GM12891 (cell line): ENCODE measurements around the gene TMEM150A. TPM values are rescaled to one million over a fixed set of nuclear protein-coding genes. Genes with fewer than 3 reads are reported as not detected.

Experiments used
- DNase-seq: peaks from one replicate; pipeline ENCODE4 v3.0.0; 2011; ENCODE audit warnings: low spot score; ENCODE audit not compliant: insufficient read length
- FAIRE-seq: peaks from 2 replicates; lab custom pipeline; 2011; peaks lifted over from hg19 to GRCh38; lab: Jason Lieb, UNC
- PAX5 ChIP-seq: IDR thresholded peaks from 2 replicates; pipeline ENCODE4 v1.6.1; 2011; ENCODE audit warnings: low read length, moderate library complexity, mild to moderate bottlenecking; ENCODE audit not compliant: insufficient read depth, severe bottlenecking
- POLR2A ChIP-seq: IDR thresholded peaks from 2 replicates; pipeline ENCODE4 v1.6.1; 2011; ENCODE audit warnings: low read depth, low read length, control low read depth
- POLR2AphosphoS5 ChIP-seq: IDR thresholded peaks from 2 replicates; pipeline ENCODE4 v1.6.1; 2011; ENCODE audit warnings: low read depth, low read length, control low read depth
- POU2F2 ChIP-seq: IDR thresholded peaks from 2 replicates; pipeline ENCODE4 v1.6.1; 2011; ENCODE audit warnings: low read depth, mild to moderate bottlenecking, control low read depth, low read length, moderate library complexity
- SPI1 ChIP-seq: IDR thresholded peaks from 2 replicates; pipeline ENCODE4 v1.6.1; 2011; ENCODE audit warnings: low read depth, low read length, control low read depth
- TAF1 ChIP-seq: IDR thresholded peaks from 2 replicates; pipeline ENCODE4 v1.6.1; 2011; ENCODE audit warnings: low read depth, low read length, control low read depth
- polyA plus RNA-seq: library from polyadenylated mRNA; unstranded; fragments of >200 nt; gene quantifications from one replicate; pipeline ENCODE4 v1.2.1, GENCODE V29; 2012; ENCODE audit warnings: low read depth, missing spikeins, inconsistent platforms; ENCODE audit not compliant: missing spikeins

The TMEM150A gene, protein sequence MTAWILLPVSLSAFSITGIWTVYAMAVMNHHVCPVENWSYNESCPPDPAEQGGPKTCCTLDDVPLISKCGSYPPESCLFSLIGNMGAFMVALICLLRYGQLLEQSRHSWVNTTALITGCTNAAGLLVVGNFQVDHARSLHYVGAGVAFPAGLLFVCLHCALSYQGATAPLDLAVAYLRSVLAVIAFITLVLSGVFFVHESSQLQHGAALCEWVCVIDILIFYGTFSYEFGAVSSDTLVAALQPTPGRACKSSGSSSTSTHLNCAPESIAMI
- 3.0 TPM for polyA plus RNA-seq

DNA sequence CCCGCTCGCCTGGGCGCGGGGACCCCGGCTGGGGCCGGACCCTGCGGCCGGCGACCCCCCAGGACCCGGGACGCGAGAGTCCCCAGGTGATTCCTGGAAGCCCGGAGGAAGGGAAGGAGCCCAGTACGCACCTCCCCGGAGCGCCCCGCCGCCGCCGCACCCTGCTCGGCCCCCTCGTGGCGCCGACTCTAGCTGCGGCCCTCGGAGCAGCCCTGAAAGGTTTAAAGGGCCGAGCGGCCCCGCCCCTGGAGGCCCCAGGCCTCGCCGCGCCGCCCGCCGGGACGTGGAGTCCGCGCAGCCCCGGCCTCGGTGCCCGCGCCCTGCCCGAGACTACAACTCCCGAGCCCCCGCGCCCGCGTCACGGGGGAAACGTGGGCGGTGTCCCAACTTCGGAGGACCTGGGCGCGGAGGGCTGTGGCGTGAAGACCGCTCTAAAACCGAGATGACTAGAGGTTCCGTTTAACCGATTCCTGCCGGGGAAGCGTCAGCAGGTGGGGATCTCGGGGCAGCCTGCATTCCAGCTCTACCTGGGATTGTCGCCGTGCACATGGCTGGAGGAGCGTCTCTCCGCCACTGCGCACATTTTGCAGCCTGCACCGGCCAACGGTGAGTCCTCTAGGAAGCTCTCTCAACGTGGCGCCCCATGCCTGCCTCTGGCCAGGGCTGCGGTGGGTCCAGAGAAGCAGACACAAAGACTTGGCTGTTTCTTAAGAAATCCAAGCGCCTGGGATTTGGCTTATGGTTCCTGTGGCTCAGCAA, at the start of gene TMEM150A:
TMEM150A (minus strand) TSS at position 223 of the 759 bp plus-strand sequence. CDS start 750 bp downstream, outside the sequence.
- DNase-seq: peak; percentile 92
- TF ChIP-seq PAX5: no peak
- TF ChIP-seq POLR2AphosphoS5: no peak; the same call in 1 of the 2 replicates
- TF ChIP-seq POLR2A: no peak
- no peak for TF ChIP-seq TAF1
- no peak for TF ChIP-seq POU2F2
- TF ChIP-seq SPI1: no peak
- peak; percentile 88 for FAIRE-seq

DNA sequence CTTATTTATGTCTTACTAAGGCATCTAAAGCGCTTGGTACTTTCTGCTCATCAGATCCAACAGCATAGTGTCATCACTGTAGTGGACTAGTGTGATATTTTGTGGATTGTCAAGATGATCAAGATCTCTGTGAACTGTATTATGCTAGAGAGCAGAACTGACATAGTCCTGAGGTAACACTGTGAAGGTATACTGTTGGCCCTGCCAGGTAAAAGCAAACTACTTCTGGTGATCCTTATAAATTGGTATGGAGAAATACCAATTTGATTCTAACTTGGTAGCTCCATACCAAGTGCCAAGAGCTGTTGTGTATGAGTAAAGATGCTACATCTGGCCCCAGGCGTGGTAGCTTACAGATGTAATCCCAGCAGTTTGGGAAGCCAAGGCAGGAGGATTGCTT, 49.6 kb upstream of the TMEM150A start:
- no peak for FAIRE-seq
- no peak for DNase-seq
- no peak for TF ChIP-seq POLR2A
- no peak for TF ChIP-seq POU2F2
- no peak for TF ChIP-seq TAF1
- TF ChIP-seq SPI1: no peak
- no peak for TF ChIP-seq POLR2AphosphoS5
- no peak for TF ChIP-seq PAX5

DNA sequence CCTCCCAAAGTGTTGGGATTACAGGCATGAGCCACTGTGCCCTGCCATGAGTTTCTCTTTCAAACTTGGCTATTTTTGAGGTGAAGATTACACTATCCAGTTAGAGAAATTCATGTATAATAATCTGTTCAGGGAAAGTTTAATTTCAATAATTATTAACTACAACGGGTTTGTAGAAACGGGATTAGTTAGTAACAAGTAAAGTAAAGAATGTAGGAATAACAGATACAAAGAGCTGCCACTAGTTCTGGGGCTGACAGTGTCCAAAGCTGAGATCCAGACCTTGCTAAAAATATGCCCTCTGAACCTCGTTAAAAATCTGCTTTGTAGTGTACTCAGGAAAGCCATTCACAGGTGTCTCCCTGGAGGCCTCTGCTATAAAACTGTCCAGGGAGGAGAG, 48.6 kb upstream of the TMEM150A start:
- FAIRE-seq (no peak), DNase-seq (no peak)
- TF ChIP-seq SPI1: no peak
- no peak for TF ChIP-seq POLR2A
- no peak for TF ChIP-seq TAF1
- no peak for TF ChIP-seq POLR2AphosphoS5
- TF ChIP-seq PAX5: no peak
- no peak for TF ChIP-seq POU2F2

DNA sequence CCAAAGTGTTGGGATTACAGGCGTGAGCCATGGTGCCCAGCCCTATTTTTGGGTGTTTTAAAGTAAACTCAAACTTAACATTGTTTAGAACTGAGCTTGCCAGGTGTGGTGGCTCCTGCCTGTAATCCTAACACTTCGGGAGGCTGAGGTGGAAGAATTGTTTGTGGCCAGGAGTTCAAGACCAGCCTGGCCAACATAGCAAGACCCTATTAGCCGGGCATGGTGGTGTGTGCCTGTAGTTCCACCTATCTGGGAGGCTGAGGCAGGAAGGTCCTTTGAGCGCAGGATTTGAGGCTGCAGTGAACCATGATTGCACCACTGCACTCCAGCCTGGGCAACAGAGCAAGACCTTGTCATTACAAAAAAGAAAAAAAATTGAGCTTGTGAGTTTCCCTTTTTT, 48.0 kb upstream of the TMEM150A start:
- TF ChIP-seq POLR2A (no peak), POU2F2 (no peak), POLR2AphosphoS5 (no peak), PAX5 (no peak), TAF1 (no peak), SPI1 (no peak)
- DNase-seq (no peak), FAIRE-seq (no peak)

DNA sequence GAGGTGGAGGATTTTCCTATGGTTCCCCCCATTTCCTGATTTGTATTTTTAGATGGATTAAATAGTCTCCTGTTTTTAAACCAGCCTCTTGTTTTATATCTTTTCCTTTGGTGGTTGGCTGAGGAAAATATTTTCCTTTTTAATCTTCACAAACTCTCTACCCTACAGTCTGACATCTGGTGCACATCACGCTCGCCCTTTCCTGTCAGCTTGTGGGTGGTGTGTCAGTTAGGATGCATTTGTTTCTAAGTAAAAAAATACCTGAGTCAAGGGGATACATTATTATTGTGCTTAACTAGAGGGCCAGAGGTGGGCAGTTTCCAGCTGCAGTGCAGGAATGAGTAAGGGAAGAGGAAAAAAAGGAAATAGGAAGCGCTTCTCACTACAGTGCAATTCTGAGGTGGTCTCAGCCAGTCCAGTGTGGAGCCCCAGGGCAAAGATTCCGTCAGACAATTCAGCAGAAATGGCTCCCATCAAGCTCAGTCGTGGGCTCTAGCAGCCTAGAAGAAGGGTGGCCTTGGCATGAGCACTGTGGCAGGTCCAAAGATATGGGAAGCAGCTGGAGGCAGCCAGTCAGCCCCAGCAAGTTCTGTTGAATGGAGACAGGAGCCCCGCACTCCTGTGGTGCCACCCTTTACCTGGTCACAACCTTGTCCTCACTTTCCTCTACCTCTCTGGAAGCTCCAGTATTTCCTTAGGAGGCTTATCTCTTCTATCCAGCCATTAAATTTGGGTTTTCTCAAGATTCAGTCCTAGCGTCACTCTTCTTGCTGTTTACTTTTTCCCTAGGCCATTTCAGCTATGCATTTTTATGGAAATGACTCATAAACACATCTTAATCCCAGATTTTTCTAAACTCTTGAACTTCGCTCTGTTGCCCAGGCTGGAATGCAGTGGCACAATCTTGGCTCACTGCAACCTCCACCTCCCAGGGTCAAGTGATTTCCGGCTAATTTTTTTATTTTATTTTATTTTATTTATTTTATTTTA, 47.0 kb upstream of the TMEM150A start:
- no peak for TF ChIP-seq TAF1
- no peak for TF ChIP-seq SPI1
- TF ChIP-seq POLR2A: no peak
- no peak for TF ChIP-seq POU2F2
- TF ChIP-seq PAX5: no peak
- no peak for DNase-seq
- FAIRE-seq: no peak

DNA sequence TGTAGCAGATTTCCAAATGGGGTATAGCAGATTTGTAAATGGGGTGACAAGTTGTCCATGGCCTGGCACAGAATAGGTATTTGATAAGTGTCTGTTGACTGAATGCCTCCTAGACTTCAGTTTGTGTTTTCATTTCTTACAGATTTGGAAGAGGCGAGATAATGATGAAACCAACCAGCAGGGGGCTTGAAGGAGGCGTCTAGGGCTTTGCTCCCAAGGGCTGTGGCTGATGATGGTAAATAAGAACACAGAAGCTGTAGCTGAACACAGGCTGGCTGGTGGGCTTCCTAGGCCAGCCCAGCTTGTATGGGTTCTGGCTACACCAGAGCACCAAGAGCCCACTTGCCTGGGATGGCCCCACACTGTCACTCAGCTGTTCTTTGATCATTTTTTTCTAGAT, 46.1 kb upstream of the TMEM150A start:
- TF ChIP-seq POU2F2 (no peak), PAX5 (no peak), SPI1 (no peak)
- FAIRE-seq: no peak
- no peak for DNase-seq

DNA sequence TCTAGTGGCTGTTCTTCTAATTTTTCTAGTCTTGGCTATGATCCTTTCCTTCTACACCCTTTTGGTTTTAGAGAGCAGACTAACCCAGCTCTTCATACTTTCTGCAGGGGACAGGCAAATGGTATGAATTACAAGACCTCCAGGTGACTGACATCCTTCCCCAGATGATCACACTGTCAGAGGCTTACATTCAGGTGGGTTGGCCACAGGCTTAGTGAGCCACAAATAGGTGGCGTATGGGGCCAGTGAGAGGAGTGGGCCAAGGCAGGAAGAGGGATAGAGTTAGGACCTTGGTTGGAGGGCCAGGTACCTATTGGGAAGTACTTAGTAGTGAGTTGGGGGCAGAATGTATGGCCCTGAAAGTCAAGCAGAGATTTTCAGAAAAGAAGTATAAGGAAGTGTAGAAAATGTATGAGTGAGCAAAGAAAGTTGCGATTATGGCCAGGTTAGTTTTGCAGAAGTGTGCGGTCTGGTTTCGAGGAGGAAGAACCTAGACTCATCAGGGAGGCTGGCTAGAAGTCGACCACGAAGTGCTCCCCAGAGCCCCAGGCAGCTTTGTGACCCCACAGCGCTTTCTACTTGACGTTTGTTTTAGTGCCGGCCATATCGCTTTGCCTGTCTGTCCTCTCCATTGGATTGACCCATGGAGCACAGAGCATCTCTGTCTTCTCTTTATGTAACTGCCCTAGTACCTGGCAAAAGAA, 45.5 kb upstream of the TMEM150A start:
- DNase-seq: no peak
- FAIRE-seq: peak; percentile 47

DNA sequence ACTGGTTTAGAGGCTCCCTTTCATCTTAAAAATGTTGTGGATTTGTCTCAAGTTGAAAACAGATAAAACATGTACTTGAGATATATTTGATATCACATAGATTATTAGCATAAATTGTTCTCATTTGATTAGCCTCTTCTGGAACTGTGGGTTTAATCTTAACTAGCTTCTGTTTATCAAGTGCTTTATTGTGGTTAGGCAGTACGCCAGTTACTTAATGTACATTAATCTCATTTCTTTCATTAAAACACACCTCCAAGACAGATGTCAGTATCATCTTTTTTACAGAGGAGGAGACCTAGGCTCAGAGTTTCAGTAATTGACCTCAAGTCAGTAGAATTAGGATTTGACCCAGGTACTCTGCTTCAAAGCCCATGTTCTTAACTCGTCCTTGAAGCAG, 43.7 kb upstream of the TMEM150A start:
- no peak for FAIRE-seq

More for the DNA sequence above, 45.5 kb upstream of the TMEM150A start:
- TF ChIP-seq POLR2A (no peak), SPI1 (peak; percentile 76), POLR2AphosphoS5 (no peak), PAX5 (no peak), POU2F2 (no peak), TAF1 (no peak)

More for the DNA sequence above, 43.7 kb upstream of the TMEM150A start:
- TF ChIP-seq TAF1: no peak
- no peak for TF ChIP-seq SPI1
- TF ChIP-seq PAX5: no peak
- no peak for TF ChIP-seq POLR2A
- no peak for TF ChIP-seq POU2F2
- DNase-seq: no peak
